GM18498 (cell line): Measurements from ENCODE around the gene PPP4R3A.
"Not testable (repeated sequence)": the region's sequence is repeated elsewhere in the genome, so short reads cannot be mapped to it uniquely, and the experiment has no call there.

Experiments
- ATAC-seq: cut with Tn5 transposase; IDR thresholded peaks from one replicate; pipeline ENCODE4 v1.9.1; 2021; ENCODE audit warnings: mild to moderate bottlenecking, moderate library complexity; ENCODE audit not compliant: unreplicated experiment

PPP4R3A gene

GRCh38 chr14:91510171-91511042, at the start of gene PPP4R3A:
Gene PPP4R3A (minus strand): TSS chr14:91510310. CDS start chr14:91509647, 663 bp downstream.
- peak; percentile 84 for ATAC-seq

- no peak for ATAC-seq
These were observed 45.4 kb upstream of the PPP4R3A start for GRCh38 chr14:91555531-91555930.

- no peak for ATAC-seq
These were observed 44.6 kb upstream of the PPP4R3A start for GRCh38 chr14:91554535-91555332.

DNA sequence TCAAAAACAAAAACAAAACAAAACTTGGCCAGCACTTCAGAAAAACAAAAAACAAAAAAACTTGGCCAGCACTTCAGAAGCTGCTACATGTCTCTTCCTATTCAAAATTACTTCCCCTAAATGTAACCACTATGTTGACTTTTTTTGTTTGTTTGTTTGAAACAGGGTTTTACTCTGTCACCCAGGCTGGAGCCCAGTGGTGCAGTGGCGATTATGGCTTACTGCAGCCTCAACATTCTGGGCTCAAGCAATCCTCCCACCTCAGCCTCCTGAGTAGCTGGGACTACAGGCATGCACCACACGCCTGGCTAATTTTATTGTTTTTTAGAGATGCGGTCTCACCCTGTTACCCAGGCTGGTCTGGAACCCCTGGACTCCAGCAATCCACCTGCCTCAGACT, 38.0 kb upstream of the PPP4R3A start:
- ATAC-seq: no peak

DNA sequence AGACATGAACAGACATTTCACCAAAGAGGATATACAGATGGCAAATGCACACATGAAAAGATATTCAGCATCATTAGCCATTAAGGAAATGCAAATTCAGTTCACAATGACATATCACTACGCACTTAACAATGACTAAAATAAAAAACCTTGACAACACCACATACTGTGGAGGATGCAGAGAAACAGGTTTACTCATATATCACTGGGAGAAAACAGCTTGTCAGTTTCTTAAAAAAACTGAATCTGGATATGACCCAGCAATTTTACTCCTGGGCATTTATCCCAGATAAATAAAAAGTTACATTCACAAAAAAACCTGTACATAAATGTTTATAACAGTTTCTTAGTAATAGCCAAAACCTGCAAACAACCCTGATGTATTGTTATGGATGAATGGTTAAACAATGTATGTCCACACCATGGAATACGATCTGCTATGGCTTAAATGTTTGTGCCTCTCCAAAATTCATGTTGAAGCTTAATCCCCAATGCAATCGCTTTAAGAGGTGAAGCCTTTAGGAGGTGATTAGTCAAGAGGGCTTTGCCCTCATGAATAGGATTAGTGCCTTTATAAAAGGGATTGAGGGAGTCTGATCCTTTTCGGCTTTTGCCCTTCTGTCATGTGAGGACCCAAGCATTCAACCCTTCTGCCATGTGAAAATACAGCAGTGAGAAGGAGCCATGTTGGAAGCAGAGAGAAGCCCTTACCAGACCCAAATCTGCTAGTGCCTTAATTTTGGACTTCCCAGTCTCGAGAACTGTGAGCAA, 36.0 kb upstream of the PPP4R3A start:
- no peak for ATAC-seq

DNA sequence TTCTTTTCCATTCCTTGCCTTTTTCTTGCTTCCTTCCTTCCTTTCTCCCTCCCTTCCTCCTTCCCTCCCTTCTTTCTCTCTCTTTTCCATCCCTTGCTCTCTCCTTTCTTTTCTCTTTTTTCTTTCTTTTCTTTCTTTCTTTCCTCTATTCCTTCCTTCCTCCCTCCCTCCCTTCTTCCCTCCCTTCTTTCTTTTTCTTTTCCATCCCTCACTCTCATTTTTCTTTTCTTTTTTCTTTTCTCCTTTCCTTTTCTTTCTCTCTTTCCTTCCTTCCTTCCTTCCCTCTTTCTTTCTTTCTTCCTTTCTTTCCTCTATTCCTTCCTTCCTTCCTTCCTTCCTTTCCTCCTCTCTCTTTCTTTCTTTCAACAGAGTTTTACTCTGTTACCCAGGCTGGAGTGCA, 35.1 kb upstream of the PPP4R3A start:
- ATAC-seq: no peak

DNA sequence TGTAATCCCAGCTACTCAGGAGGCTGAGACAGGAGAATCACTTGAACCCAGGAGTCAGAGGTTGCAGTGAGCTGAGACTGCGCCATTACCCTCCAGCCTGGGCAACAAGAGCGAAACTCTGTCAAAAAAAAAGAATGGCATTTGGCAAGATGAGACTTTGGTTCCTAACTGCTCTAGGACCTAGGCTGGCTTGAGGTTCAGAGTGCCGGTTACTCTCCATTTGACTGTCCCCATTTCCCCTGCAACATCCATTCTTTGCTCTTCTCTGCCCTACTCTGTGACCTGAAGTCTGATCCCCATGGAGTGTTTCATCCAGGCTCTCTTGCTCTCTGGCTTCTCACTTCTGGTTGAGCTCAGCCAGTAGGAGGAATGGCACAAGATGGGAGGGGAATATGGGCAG, 26.2 kb upstream of the PPP4R3A start:
- no peak for ATAC-seq

GRCh38 chr14:91534059-91534458, 23.9 kb upstream of the PPP4R3A start:
- not testable (repeated sequence) for ATAC-seq

DNA sequence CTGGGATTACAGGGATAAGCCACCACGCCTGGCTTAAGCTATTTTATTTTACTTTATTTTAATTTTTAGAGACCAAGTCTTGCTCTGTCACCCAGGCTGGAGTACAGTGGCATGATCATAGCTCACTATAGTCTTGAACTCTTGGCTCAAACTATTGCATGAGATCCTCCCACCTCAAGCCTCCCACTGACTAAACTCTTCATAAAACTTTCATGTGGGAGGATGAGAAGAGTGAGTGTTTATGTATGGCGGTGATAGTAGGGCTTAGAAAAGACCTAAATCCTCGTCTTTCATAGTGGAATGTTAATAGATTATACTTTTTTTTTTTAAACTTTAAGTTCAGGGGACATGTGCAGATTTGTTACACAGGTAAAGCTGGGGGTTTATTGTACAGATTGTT, 23.5 kb upstream of the PPP4R3A start:
- no peak for ATAC-seq

GRCh38 chr14:91523972-91524371, 13.9 kb upstream of the PPP4R3A start:
- no peak for ATAC-seq

- no peak for ATAC-seq
These were observed 11.0 kb upstream of the PPP4R3A start for GRCh38 chr14:91521061-91521640.

GRCh38 chr14:91520138-91520537, 10.0 kb upstream of the PPP4R3A start:
- ATAC-seq: no peak

DNA sequence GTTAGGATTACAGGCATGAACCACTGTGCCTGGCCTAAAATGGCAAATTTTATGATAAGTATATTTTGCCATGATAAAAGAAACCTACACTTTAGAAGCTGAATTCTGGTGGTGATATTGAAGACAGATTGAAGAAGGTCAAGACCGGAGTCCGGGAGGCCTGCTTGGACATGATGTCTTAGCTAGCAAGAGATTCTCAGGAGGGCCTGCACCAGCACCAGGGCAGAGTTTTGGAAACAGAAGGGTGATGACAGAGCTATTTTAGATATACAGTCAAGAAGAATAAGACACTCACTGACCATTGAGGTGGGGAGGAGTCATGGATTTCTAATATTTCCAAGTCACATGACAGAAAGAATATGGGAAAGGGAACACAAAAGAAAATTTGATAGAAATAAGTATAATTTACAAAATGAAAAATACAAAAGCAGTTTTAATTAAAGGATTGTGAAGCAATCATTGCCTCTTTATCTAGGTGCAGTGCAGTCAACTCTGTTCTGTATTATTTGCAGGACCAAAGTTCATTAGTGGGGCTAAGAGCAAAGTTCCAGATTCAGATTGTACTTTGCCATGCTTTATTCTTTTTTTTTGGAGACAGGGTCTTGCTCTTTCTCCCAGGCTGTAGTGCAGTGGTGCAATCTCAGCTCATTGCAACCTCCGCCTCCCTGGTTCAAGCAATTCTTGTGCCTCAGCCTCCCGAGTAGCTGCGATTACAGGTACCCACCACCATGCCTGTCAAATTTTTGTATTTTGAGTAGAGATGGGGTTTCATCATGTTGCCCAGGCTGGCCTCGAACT, 9.3 kb upstream of the PPP4R3A start:
- ATAC-seq: no peak

DNA sequence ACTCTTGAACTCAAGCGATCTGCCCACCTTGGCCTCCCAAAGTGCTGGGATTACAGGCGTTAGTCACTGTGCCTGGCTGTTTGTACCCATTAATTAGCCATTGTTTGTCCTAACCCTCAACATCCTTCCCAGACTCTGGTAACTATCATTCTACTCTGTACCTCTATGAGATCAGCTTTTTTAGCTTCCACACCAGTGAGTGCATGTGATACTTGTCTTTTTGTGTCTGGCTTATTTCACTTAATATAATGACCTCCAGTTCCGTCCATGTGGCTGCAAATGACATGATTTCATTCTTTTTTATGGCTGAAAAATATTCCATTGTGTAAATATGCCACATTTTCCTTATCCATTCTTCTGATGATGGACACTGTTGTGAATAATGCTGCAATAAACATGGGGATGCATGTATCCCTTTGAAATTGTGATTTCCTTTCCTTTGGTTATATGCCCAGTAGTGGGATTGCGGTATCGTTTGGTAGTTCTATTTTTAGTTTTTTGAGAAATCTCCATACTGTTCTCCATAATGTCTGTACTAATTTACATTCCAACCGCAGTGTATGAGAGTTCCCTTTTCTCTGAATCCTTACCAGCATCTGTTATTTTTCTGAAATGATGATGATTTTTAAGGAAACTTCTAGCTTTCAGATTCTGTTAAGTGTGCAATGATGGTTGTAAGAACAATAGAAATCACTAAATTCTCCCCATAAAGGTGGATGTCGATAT, 6.7 kb upstream of the PPP4R3A start:
- ATAC-seq: no peak

GRCh38 chr14:91515979-91516378, 5.9 kb upstream of the PPP4R3A start:
- ATAC-seq: no peak

DNA sequence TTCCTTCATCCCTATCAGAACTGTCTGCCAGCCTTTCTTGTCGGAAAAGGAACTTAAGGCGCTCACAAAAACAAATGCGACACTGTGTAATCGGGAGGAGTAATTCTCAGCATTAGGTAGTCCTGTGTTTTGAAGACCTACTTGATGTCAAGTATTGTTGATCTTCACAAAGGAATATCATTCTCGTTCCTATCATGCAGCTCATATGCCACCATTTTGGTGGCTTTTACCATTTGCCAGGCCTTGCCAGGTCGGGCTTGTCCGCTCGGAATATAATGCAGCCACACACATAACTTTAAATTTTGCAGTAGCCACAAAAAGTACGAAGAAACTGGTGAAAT, 903 bp upstream of the PPP4R3A start:
- no peak for ATAC-seq

GRCh38 chr14:91509878-91510170, 286 bp downstream of the PPP4R3A start:
- ATAC-seq: peak; percentile 29

DNA sequence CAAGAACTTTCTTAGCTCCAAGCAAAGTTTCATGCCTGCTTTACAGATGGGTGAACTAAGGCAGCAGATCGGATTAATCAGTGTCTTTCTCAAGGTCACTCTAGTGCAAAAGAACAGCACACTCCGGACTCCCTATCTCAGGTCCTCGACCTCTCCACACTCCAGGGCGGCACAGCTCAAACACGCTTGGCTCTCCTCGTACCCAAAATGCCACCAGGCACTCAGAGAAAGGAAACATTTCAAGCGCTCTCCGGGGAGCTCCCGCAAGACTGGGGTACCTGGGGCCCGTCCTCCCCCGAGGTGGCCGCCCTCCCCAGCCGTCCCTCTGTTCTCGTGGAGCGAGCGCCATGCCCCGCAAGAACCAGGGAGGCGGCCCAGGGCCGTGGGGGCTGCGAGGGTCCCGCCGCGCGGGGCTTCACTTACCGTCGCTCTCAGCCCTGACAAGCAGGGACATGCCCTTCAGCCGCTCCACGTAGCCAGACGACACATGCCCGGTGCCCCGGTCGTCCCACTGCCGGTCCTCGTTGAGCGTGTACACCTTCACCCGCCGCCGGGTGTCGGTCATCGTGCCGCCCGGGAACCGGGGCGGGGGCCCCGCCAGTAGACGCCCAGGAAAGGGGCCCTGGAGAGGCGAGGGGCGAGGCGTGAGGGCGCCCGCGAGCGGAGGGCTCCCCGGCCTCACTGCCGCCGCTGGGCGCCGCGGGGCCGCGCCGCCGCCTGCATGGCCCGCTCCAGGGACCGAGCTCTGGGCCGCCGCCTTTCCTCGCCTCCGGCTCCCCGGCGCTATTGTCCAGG, 830 bp downstream of the PPP4R3A start:
- ATAC-seq: peak; percentile 15

DNA sequence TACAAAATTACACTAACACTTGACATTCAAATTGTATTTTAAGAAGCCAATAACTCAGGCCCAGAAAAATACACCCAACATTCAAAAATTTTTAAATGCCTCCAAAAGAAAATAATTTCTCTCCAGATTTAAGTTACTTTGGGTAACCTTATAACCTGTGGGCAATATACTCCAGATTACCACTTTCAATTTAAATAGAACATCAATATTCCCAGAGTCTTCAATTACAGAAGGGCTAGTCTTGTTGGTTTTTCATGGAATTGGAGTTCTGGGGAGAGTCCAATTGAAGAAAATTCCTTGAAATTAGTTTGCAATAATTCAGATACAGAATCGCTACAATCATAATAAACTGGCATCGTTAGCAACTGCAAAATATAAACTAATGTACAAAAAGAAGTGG, 2.0 kb downstream of the PPP4R3A start:
- ATAC-seq: no peak
